HG03159 (cell line): ENCODE results near the gene IFRD2.

Source experiments
- ATAC-seq: cut with Tn5 transposase; IDR thresholded peaks from one replicate; pipeline ENCODE4 v1.9.1; 2021; ENCODE audit warnings: mild to moderate bottlenecking, moderate library complexity; ENCODE audit not compliant: unreplicated experiment

The IFRD2 gene

DNA sequence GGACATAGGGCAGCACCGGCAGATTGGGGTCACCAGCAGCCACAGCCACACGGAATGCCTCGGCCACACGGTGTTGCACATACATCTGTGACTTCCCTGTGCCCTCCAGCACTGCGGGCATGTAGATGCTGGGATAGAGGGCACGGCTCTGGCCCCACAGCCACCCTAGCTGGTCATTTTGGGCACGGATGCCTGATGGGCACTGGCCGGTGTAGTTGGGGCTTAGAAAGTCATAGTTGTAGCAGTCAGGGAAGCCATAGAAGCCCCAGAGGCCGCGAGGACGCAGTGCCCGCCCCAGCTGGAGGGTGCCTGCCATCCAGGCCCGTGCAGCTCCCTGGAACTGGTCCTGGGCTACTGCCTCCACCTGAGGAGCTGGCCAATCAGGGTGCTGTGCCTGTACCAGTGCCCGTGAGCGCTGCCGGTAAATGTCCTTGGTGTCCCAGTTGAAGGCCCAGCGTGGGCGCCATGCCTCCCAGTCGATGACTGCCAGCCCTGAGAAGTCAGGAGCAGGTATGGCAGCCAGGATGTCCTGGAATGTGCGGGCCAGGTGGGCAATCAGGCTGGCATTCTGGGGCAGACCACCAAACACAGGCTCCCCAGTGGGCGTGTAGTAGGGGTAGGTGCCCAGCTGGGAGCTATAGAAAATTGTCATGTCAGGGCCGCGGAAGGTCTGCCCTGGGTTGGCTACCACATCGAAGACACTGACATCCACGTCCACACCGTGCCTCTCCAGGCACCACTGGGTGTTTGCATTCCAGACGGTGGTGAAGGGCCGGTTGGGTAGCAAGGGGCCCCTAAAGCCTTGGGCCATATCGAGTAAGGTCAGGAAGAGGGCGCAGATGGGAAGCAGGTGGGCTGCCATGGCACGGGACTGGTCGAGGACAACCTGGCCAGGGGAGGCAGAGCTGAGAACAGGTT lies 10.1 kb upstream of the IFRD2 start:
- no peak for ATAC-seq

DNA sequence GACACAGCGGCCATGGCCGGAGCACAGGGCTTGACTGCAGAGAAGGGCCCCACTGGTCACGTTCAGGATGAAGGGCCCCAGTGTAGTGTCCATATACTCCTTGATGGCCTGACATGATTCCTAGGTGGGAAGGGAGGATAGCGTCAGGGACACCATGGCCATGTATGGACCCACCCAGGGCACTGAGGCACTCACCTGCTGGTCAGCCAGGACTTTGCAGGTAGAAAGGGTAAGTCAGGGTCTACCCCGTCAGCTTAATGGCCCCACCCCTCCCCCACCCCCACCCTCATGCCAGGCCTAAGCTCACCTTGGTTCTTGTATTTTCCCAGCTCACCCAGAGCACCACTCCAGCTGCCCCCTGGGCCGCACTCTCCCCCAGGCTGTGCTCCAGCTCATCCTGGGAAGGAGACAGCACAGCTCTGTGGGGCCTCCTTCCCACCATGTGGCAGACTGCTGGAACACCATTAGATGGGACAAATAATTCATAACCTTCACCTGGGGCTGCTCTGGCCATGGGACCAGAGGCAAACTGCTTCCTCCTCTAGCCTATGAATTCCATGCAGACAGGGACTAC lies 8.5 kb upstream of the IFRD2 start:
- no peak for ATAC-seq

DNA sequence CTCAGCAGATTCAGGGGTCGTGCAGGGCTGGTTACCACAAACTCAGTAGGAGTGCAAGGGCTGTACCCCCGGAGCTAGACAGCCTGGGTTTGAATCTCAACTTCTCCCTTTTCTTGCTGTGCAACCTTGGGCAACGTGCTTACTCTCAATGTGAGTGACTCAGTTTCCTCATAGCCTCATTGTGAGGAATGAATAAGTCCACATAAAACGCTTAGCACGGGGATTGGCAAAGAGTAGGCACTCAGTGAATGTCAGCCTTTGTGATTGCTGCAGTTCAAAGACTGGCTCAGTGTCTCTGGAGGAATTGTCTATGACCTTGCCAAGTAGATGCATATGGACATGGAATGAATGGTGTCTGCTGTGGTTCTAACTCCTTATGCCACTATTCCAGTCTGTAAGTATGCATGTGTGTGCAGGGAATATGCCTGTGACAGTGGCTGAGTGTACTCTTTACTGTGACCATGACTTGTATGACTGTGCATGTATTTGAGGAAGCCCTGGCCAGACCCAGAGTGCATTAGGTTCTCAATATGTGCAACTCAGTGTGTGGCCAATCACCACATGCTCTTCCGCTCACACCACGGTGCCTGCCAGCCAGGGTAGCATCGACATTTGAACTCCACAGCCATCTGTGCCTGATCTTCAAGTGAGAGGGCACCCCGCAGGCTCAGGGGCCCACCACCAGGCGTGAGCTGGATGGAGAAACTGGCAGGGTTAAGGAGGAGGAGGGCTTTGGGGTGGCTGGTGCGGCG lies 7.9 kb upstream of the IFRD2 start:
- no peak for ATAC-seq

DNA sequence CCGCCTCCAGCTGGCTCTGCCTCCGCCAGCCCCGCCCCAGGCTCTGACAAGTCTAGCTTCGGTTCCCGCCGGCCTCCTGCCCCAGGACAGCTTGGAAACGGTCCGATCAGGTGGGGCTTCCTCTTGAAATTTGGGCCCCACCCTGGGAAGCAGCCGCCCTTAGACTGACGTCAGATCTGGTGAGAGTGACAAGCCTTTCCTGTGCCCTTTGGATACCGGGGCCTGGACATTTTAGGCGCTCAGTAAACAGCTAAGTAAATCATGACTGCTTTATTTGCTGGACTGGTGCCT lies 7.4 kb upstream of the IFRD2 start:
- ATAC-seq: no peak

DNA sequence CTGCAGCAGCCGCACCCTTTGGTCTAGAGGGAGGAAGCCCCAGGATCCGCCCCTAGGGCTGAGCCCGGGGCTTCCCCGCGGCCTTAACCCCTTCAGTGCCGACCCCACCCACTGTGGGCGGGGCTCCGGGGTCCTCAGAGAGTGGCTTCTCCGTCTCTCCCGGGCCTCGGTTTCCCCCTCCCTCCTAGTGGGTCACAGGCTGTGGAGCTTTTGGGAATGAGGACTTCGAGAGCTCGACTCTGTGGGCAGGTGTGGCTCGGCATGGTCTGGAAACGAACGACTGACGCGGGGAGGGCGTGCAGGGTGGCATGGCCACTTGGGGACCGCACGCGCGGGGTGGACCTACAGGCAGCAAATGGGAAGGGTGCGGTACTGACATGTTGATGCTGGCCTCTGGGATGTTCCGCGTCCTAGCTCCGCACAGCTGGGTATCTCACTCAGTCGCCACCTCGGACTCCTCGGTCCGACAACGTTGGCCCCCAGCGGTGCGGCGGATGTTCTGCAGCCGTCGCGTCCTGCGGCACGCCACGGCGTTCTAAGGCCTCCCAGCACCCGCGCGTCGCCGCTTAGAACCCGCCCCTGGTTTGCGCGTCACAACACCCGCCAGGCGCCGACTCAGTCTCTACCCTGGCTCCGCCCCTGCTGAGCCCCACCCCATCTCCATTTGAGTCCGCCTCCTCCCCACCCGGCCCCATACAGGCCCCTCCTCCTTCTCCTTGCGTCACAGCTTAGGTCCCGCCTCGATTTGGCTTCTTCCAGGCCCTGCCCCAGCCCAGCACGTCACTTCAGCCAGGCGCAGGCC lies 6.8 kb upstream of the IFRD2 start, which contains the start of the genes HYAL3 and NAA80:
TSS of gene HYAL3 (minus strand) at position 570 of the 802 bp plus-strand sequence. CDS start 3,803 bp downstream, outside the sequence.
TSS of gene NAA80 (minus strand) at position 570 of the 802 bp plus-strand sequence. CDS start 1,942 bp downstream, outside the sequence.
- ATAC-seq: peak; percentile 80

DNA sequence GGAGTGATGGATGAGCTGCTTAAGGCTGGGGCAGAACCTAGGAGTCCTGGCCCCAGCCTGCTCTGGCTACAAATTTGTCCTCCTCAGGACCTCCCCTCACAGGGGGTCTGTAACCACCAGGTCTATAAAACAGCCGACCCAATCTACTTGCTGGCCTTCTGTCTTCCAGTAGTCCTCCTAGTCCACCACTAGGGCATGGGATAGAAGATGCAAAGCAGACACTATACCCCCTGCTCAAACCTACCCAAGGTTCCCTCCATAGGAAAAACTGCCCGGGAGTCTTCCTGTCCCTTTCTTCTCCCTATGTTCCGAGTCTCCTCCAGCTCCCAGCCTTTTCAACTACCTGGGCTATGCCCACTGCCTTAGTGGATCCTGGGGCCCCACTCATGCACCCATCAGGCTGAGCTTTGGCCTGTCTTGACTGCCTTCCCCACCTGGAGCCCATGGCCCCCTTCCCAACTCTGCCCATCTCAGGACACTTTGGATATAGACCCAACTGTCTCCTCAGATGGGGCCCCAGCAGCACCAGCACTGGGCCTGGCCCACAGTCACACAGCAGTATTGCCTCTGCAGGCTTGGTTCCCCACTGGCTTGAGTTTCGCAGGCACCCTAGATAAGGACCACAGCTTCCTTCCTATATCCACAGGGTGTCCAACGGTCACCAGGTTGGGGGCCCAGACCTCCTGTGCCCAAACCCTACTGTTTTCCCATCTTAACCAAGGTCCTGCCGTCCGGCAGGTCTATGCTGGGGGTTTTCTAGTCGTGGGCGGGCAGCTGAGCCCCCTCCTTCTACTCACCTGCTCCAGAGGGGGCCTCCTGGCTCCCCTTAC lies 5.9 kb upstream of the IFRD2 start:
- ATAC-seq: no peak

DNA sequence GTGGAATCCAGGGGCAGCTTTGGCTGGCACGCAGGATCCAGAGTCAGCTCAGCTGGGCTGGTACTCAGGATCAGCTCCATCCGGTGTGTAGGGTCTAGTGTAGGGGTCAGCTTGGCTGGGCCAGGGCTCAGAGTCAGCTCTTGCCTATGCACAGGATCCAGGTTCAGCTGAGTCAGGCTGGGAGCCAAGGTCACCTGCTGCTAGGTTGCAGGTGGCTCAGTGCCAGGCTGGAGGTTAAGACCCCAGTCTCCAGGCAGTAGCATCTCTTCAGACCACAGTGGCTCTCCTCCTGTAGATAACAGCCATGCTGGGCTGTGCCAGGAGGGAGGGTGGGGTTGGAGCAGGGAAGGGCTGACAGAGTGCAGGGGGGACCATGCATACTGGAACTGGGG lies 5.2 kb upstream of the IFRD2 start:
- no peak for ATAC-seq

DNA sequence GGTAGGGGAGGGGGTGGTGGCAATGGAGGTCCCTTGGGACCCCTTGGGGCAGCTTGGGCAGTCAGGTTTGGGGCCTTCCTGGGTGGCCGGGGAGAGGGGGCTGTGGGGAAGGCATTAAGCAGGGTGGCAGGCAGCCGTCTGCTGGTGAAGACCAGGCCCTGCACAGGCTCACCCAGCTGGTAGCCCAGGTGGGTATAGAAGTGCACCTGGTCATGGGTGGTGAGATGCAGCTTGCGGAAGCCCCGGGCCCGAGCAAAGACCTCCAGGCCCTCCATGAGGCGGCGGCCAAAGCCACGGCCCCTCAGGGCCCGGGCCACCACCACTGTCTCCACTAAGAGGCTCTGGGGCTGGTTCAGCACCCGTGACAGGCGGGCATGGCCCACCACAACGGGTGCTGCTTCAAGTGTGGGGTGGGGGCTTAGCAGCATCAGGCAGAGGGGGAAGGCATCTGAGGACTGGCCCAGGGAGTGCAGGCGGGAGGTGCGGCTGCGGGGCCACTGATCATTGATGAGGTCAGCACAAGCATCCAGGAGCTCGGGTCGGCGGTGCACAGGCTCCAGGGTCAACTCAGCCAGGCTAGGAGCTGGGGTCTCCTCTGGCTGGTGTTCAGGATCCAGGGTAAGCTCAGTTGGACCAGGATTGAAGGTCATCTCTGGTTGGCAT lies 4.6 kb upstream of the IFRD2 start:
- no peak for ATAC-seq

DNA sequence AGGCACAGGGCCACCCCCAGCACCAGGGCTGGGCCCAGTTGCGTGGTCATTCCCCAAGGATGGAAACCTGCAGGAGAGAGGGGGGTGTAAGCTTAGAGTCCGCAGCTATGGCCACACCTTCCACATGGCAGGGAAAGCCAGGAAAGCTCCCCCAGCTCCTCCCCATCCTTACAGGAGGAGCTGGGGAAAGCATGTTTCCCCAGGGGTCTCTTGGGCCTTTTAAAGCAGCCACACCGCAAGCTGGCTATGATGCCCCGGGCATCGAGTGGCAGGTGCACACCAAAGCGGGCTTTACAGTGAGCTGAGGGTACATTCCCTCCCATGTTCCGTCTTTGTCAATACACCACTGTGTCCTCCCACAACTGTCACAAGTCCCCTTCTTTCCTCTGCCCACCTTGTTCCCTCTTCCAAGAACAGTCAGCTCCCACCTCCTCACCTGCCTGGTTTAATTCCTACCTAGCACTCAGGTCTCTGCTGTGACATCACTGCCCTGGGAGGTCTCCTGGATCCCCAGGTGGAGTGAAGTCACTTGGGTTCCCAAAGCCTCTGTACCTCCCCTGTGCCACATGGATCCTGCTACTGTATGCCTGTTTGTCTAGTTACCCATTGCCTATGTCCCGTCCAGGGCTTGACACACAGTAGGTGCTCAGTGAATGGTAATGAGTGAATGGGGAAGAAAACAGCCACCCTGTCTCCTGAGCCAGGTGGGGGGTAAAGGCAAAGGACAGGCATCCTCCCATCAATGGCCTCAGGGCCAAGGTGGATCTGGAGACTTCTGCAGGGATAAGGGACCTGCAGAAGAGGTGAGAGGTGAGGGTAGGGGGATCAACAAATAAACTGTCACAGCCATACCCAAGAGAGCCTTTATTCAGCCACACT lies 3.6 kb upstream of the IFRD2 start:
- ATAC-seq: no peak

DNA sequence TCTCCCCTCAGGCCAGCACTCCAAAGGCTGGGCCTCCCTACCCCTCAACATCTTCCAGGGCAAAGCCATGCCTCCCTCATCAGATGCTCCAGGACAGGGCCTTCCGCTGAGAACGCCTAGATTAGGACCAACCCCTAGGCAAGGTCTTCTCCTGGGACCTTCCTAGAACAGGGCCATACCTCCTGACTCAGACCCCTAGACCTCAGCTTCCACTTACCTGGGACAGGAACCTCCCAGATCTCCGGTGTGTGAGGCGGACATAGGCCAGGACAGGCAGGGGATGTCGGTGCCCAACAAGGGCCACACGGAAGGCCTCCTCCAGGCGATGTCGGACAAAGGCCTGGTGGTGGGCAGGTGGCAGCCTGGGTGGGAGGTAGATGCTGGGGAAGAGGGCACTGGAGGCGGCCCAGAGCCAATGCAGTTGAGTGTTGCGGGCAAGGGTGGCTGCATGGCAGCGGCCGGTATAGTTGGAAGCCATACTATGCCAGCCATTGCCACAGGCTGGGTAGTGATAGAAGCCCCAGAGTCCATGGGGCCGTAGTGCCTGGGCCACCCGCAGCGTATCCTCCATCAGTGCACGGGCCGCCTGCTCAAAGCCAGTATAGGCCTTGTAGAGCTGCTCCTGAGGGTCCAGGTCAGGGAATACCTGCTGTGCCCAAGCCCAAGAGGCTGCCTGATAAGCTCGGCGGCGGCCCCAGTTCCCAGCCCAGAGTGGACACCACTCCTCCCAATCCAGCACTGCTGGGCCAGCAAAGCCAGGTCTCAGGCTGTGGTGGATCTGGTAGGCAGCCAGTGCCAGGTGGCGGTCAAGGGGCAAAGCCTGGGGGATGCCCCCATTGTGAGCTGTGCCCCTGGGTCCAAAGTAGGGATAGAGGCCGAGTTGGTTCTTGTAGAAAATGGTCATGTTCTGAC lies 2.5 kb upstream of the IFRD2 start:
- ATAC-seq: no peak

DNA sequence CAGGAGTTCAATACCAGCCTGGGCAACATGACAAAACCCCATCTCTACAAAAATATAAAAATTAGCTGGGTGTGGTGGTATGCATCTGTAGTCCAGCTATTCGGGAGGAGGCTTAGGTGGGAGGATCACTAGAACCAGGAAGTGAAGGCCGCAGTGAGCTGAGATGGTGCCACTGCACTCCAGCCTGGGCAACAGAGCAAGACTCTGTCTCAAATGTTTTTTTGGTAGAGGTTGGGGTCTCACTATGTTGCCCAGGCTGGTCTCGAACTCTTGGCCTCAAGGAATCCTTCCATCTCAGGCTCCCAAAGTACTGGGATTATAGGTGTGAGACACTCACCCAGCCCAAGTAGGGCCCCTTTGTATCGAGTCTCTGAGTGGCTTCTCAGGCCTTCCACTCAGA lies 1.9 kb upstream of the IFRD2 start:
- ATAC-seq: no peak

DNA sequence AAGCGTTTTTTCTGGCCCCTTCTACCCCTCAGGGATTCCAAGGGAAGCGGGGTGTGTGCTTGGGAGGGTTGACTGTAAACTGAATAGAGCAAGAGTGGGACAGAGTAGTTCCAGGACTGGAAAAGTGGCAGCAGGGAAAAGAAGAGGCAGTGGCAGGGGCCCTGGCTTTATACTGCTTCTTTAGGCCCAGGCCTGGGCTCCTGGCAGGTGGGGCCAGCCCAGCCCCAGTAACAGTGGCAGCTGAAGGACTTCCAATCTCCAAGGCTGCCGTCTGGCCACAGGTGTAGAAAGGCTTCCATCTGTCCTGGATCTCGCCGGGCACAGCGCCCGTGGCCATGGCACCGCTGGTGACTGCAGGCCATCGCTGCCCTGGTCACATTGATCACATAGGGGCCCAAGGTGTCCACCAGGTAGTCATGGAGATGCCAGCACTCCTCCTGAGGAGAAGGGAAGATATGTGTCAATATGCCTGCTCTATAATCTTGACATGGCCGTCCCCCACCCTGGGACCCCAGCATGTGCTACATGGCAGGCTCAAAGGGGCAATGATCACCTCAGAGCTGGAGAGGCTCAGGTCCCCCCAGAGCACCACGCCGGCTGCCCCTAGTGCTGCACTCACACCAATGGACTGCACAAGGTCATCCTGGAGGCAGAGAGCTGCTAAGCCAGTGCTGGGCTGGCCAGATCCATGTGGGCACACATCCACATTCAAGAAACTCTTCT lies 1.0 kb upstream of the IFRD2 start:
- no peak for ATAC-seq

DNA sequence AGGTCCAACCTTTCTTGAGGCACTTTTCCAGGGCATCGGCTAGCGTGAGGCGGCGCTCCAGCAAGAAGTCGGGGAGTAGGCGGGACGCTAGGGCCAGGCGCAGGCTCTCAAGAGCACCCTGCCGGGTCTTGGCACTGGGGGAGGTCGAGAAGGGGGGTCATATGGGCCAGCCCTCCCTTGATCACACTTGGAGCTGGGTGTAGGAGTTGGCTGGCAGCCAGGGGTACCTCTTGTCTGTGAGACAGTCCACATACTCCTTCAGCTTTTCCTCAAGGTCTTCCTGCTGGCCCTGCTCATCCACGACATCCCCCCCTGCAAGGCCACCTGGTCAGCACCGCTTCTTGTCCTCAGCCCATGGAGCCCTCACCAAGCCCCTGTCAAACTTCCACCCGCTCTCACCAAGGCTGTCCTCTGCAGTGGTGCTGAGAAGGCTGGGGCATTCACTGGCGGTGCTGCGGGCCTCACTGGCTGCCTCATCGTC lies 2.0 kb downstream of the IFRD2 start:
- ATAC-seq: no peak

DNA sequence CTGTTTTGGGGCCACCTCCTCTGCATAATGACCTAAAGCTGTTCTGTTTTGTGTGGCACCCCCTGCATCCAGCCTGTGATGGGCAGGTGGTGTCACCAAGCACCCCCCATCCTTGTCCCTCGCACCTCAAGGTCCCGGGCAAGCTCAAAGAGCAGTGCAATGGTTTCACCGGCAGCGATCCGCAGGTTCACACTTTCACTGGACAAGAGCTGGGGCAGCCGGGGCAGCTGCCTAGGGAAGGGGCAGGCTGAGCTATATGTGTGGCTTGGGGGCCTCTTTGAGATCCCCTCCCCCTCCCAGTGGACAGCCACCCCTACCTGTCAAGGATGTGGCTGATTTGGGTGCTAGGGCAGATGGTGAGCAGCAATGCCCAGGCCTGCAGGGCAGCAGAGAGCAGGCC lies 3.1 kb downstream of the IFRD2 start:
- no peak for ATAC-seq

DNA sequence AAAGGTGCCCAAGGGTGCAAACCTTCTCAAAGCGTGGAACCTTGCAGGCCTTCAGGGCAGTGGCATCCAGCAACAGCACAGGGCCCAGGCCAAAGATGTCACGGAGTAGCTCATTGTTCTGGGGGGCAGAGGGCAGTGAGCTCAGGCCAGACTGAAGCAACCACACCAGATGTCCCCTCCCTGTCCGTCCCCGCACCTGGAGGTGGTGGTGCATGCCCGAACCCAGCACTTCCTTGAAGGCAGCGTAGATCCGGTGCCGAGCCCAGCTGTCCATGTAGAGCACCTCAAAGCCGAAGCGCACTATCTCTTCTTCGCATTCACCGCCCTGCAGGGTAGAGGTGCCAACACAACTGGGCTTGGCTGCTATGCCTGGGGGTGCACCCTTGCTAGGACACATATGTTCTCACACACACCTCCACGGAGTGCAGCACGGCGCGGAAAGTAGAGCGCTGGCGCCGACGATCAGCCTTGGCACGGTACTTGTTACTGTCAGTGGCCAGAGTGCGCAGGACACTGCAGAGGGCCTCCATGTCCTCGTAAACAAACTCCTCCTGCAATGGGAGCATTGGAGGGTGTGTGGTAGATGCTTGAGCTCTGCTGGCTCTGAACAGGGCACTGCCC lies 3.7 kb downstream of the IFRD2 start:
- ATAC-seq: no peak

DNA sequence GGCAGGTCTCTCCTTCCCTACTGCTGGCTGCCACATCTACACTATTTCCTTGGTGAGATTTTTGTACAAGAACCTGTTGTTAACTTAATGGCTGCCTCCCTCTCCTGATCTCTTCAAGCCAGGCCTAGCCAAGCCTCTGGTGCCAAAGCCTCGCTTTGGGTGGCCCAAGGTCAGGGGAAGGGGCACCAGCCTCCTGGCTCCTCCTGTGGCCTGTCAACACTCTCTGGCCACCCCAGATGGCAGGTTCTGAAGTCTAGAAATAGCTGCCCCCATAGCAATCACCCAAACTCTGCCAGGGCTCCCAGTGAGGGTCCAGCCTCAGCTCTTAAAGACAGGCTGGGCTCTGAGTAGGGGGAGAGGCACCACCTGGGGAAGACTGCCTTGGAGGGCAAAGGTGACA lies 5.0 kb downstream of the IFRD2 start:
- ATAC-seq: no peak
